ENCODE data around the gene FBXL17.

The FBXL17 gene

DNA sequence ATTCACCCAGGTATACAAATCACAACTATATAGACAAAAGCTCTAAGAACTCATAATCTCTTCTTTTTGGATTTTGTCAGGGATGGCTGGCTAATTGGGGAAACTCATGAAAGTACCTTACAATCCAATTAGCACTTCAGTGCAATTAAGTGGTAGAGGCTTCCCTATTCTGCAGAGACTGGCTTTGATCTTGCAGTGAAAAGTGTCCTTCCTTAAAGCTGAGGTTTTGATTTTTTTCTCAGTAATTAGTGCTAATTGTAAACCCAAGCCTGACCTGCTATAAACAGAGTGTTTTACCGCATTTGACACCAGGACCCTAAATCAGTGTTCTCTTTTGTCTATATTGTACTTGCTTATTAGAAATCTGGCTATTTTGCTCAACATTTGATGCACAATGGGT is 417.2 kb downstream of the FBXL17 start:
- no peaks in the 10 kb centered on the region for H3K9me3 ChIP-seq (replicated peaks in 1 of 2; ENCODE audit: control insufficient read depth in 2 of 2, insufficient read depth in 1 of 2, low read depth in 1 of 2, low read length in 2 of 2)
- no peaks in the 10 kb centered on the region for H3K79me1 ChIP-seq (ENCODE audit: low read depth, low read length)
- no peaks in the 10 kb centered on the region for H3K36me3 ChIP-seq (replicated peaks in 1 of 2; ENCODE audit: control insufficient read depth in 2 of 2, insufficient read depth in 2 of 2, low read length in 2 of 2)

DNA sequence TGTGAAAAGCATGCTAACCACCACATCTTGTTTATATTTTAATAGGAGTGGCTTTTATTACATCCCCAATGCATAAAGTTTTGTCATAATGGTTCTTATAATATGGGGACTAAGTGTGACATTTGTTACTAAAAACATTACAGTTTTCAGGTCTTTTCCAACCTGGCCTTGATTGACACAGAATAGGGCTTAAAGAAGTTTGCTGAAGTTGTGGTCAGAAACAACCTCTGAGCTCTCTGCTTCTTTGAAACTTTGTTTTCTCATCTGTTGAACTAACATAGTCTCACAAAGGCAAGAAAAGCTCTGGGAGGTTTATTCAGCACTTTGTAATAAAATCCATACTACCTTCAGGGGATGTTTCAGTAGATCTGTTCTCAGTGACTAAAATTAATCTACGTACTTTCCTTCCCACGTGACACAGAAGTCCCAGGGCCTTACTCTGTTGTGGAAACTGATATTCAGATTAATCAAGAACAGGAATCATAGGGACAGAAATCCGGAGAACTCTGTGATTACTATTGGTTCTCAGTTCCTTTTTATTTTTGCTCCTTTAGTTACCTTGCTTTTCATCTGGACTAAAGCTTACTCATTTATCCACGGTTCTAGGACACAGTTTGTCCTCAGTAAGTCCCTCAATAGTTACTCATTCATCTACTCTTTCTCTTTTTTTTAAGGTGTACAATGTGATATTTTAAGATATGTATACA is 422.2 kb downstream of the FBXL17 start:
- Histone ChIP-seq H2BK12ac (ENCODE audit: low read length) (no peak overlapping the region), H4K91ac (ENCODE audit: low read depth, low read length, poor library complexity) (no peak overlapping the region), H3K27me3 (ENCODE audit: control insufficient read depth in 3 of 3, insufficient read depth in 3 of 3, low read depth in 1 of 3, low read length in 3 of 3) (no peaks in the 10 kb centered on the region), H3K4me1 (ENCODE audit: control insufficient read depth in 2 of 2, insufficient read depth in 1 of 2, low read depth in 1 of 2, low read length in 2 of 2) (peaks cover 0 to 13% of the 10 kb centered on the region in 2 donors), H3K14ac (ENCODE audit: low read length) (no peak overlapping the region), H2AFZ (ENCODE audit: low read length) (no peak overlapping the region), H2AK5ac (ENCODE audit: low read depth, low read length) (no peak overlapping the region), H3K9me3 (replicated peaks in 1 of 2; ENCODE audit: control insufficient read depth in 2 of 2, insufficient read depth in 1 of 2, low read depth in 1 of 2, low read length in 2 of 2) (no peaks in the 10 kb centered on the region), H2BK15ac (ENCODE audit: low read length) (no peak overlapping the region), H3K27ac (replicated peaks; ENCODE audit: low read length) (no peak overlapping the region), H4K8ac (ENCODE audit: low read depth, low read length) (no peak overlapping the region), H3K36me3 (replicated peaks in 1 of 2; ENCODE audit: control insufficient read depth in 2 of 2, insufficient read depth in 2 of 2, low read length in 2 of 2) (no peaks in the 10 kb centered on the region), H3K4ac (ENCODE audit: low read length) (no peak overlapping the region), H3K18ac (ENCODE audit: low read length) (no peak overlapping the region), H3K9ac (ENCODE audit: low read depth, low read length, poor library complexity) (no peak overlapping the region), H2BK5ac (ENCODE audit: low read length) (no peak overlapping the region), H3K23ac (ENCODE audit: low read depth, low read length, poor library complexity) (no peak overlapping the region), H3K4me3 (ENCODE audit: low read length in 2 of 2) (no peak overlapping the region), H3K79me1 (ENCODE audit: low read depth, low read length) (no peaks in the 10 kb centered on the region), H2BK120ac (ENCODE audit: low read depth, low read length) (no peak overlapping the region), H3K4me2 (ENCODE audit: insufficient read depth, low read length, poor library complexity, severe bottlenecking) (no peak overlapping the region)
- no peak for DNase-seq (ENCODE audit: low spot score)
- WGBS, 2 donors (ENCODE audit: extremely low coverage in 2 of 2, insufficient read length in 2 of 2, insufficient replicate concordance in 1 of 2), result no CpG with 5 or more reads among the region's 4 CpGs

More for the DNA sequence above, 417.2 kb downstream of the FBXL17 start:
- Histone ChIP-seq H3K27ac (replicated peaks; ENCODE audit: low read length) (no peak overlapping the region), H3K4ac (ENCODE audit: low read length) (no peak overlapping the region), H2BK15ac (ENCODE audit: low read length) (no peak overlapping the region), H3K4me2 (ENCODE audit: insufficient read depth, low read length, poor library complexity, severe bottlenecking) (no peak overlapping the region), H3K18ac (ENCODE audit: low read length) (no peak overlapping the region), H3K23ac (ENCODE audit: low read depth, low read length, poor library complexity) (no peak overlapping the region), H3K4me1 (ENCODE audit: control insufficient read depth in 2 of 2, insufficient read depth in 1 of 2, low read depth in 1 of 2, low read length in 2 of 2) (peaks cover 0 to 5% of the 10 kb centered on the region in 2 donors), H3K27me3 (ENCODE audit: control insufficient read depth in 3 of 3, insufficient read depth in 3 of 3, low read depth in 1 of 3, low read length in 3 of 3) (no peaks in the 10 kb centered on the region), H2BK120ac (ENCODE audit: low read depth, low read length) (no peak overlapping the region), H2BK5ac (ENCODE audit: low read length) (no peak overlapping the region), H4K91ac (ENCODE audit: low read depth, low read length, poor library complexity) (no peak overlapping the region), H2BK12ac (ENCODE audit: low read length) (no peak overlapping the region), H3K14ac (ENCODE audit: low read length) (no peak overlapping the region), H3K9ac (ENCODE audit: low read depth, low read length, poor library complexity) (no peak overlapping the region), H4K8ac (ENCODE audit: low read depth, low read length) (no peak overlapping the region), H2AFZ (ENCODE audit: low read length) (no peak overlapping the region), H2AK5ac (ENCODE audit: low read depth, low read length) (no peak overlapping the region), H3K4me3 (ENCODE audit: low read length in 2 of 2) (no peak overlapping the region)
- no CpG with 5 or more reads among the region's 1 CpG for WGBS, 2 donors (ENCODE audit: extremely low coverage in 2 of 2, insufficient read length in 2 of 2, insufficient replicate concordance in 1 of 2)
- peak; percentile 73 for DNase-seq (ENCODE audit: low spot score)

DNA sequence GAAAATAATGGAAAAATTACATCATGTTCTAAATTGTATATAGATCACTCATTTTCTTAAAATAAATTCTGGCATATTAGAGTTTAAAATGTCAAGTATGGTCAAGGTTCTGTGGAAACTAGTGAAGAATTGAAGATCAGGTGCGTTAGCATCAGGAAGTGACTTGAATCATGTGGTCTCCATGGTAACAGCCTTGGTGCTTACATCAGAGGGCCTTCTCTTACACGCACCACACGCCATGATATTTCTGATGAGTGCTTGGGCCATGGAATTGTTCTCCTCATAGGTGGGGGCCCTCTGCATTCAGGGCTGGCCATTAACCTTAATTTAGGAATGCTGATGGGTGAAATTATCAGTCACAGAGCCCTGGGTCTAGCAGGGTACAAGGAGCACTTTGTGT is 423.0 kb downstream of the FBXL17 start:
- no peak overlapping the region for H3K4me2 ChIP-seq (ENCODE audit: insufficient read depth, low read length, poor library complexity, severe bottlenecking)
- H3K18ac ChIP-seq (ENCODE audit: low read length), result peak overlapping the region; percentile 9
- no peak overlapping the region for H2BK120ac ChIP-seq (ENCODE audit: low read depth, low read length)
- no peak overlapping the region for H3K4me3 ChIP-seq (ENCODE audit: low read length in 2 of 2)
- no peak overlapping the region for H3K14ac ChIP-seq (ENCODE audit: low read length)
- DNase-seq (ENCODE audit: low spot score), result no peak
- no peak overlapping the region for H3K9ac ChIP-seq (ENCODE audit: low read depth, low read length, poor library complexity)
- H4K8ac ChIP-seq (ENCODE audit: low read depth, low read length), result no peak overlapping the region
- no peaks in the 10 kb centered on the region for H3K27me3 ChIP-seq (ENCODE audit: control insufficient read depth in 3 of 3, insufficient read depth in 3 of 3, low read depth in 1 of 3, low read length in 3 of 3)
- H3K36me3 ChIP-seq (replicated peaks in 1 of 2; ENCODE audit: control insufficient read depth in 2 of 2, insufficient read depth in 2 of 2, low read length in 2 of 2), result no peaks in the 10 kb centered on the region
- no peak overlapping the region for H2AK5ac ChIP-seq (ENCODE audit: low read depth, low read length)
- H3K79me1 ChIP-seq (ENCODE audit: low read depth, low read length), result no peaks in the 10 kb centered on the region
- H2AFZ ChIP-seq (ENCODE audit: low read length), result no peak overlapping the region
- H4K91ac ChIP-seq (ENCODE audit: low read depth, low read length, poor library complexity), result no peak overlapping the region
- H2BK15ac ChIP-seq (ENCODE audit: low read length), result no peak overlapping the region
- H3K4me1 ChIP-seq (ENCODE audit: control insufficient read depth in 2 of 2, insufficient read depth in 1 of 2, low read depth in 1 of 2, low read length in 2 of 2), result peaks cover 0 to 13% of the 10 kb centered on the region in 2 donors
- no peak overlapping the region for H3K27ac ChIP-seq (replicated peaks; ENCODE audit: low read length)
- no peak overlapping the region for H3K23ac ChIP-seq (ENCODE audit: low read depth, low read length, poor library complexity)
- no peaks in the 10 kb centered on the region for H3K9me3 ChIP-seq (replicated peaks in 1 of 2; ENCODE audit: control insufficient read depth in 2 of 2, insufficient read depth in 1 of 2, low read depth in 1 of 2, low read length in 2 of 2)
- WGBS, 2 donors (ENCODE audit: extremely low coverage in 2 of 2, insufficient read length in 2 of 2, insufficient replicate concordance in 1 of 2), result no CpG with 5 or more reads among the region's 3 CpGs
- no peak overlapping the region for H3K4ac ChIP-seq (ENCODE audit: low read length)
- H2BK12ac ChIP-seq (ENCODE audit: low read length), result no peak overlapping the region
- H2BK5ac ChIP-seq (ENCODE audit: low read length), result no peak overlapping the region

DNA sequence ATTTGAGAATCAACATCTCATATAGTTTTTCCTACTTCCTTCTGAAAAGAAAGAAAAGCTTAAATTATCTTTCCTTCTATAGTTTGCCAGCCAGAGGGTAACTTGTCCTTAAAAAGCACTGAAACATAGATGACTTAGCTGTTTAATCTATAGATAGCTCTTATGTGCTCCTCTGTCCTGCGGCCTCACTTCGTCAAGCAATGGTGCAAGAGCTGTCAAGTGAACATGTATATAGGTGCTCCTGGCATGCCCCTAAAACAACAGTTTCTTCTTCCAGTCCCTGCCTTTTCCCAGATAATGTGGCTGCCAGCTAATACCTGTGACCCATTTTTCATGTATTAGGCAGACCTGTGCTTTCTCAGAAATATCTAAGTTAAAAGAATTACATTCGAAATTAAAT is 423.5 kb downstream of the FBXL17 start:
- Histone ChIP-seq H3K23ac (ENCODE audit: low read depth, low read length, poor library complexity) (no peak overlapping the region), H2AK5ac (ENCODE audit: low read depth, low read length) (no peak overlapping the region), H3K4me2 (ENCODE audit: insufficient read depth, low read length, poor library complexity, severe bottlenecking) (no peak overlapping the region), H4K8ac (ENCODE audit: low read depth, low read length) (no peak overlapping the region), H2BK15ac (ENCODE audit: low read length) (no peak overlapping the region), H4K91ac (ENCODE audit: low read depth, low read length, poor library complexity) (no peak overlapping the region), H3K27me3 (ENCODE audit: control insufficient read depth in 3 of 3, insufficient read depth in 3 of 3, low read depth in 1 of 3, low read length in 3 of 3) (no peaks in the 10 kb centered on the region), H3K9ac (ENCODE audit: low read depth, low read length, poor library complexity) (no peak overlapping the region), H3K79me1 (ENCODE audit: low read depth, low read length) (no peaks in the 10 kb centered on the region), H2AFZ (ENCODE audit: low read length) (no peak overlapping the region), H3K36me3 (replicated peaks in 1 of 2; ENCODE audit: control insufficient read depth in 2 of 2, insufficient read depth in 2 of 2, low read length in 2 of 2) (no peaks in the 10 kb centered on the region), H2BK120ac (ENCODE audit: low read depth, low read length) (no peak overlapping the region), H2BK5ac (ENCODE audit: low read length) (no peak overlapping the region), H3K4me1 (ENCODE audit: control insufficient read depth in 2 of 2, insufficient read depth in 1 of 2, low read depth in 1 of 2, low read length in 2 of 2) (peaks cover 0 to 14% of the 10 kb centered on the region in 2 donors), H3K4ac (ENCODE audit: low read length) (no peak overlapping the region), H2BK12ac (ENCODE audit: low read length) (no peak overlapping the region), H3K18ac (ENCODE audit: low read length) (no peak overlapping the region), H3K9me3 (replicated peaks in 1 of 2; ENCODE audit: control insufficient read depth in 2 of 2, insufficient read depth in 1 of 2, low read depth in 1 of 2, low read length in 2 of 2) (no peaks in the 10 kb centered on the region), H3K14ac (ENCODE audit: low read length) (no peak overlapping the region), H3K27ac (replicated peaks; ENCODE audit: low read length) (peak overlapping the region; percentile 5), H3K4me3 (ENCODE audit: low read length in 2 of 2) (no peak overlapping the region)
- no peak for DNase-seq (ENCODE audit: low spot score)
- WGBS, 2 donors (ENCODE audit: extremely low coverage in 2 of 2, insufficient read length in 2 of 2, insufficient replicate concordance in 1 of 2), result no CpG with 5 or more reads among the region's 3 CpGs
